NCI-H2081 (cell line): ENCODE results near the gene SMIM14.
"Not testable (repeated sequence)": the region's sequence is repeated elsewhere in the genome, so short reads cannot be mapped to it uniquely, and the experiment has no call there.

Source experiments
- DNase-seq, 2 experiments: peaks; one replicate each; lab custom pipeline; 2025; lab: John Stamatoyannopoulos, UW

SMIM14 gene

DNA sequence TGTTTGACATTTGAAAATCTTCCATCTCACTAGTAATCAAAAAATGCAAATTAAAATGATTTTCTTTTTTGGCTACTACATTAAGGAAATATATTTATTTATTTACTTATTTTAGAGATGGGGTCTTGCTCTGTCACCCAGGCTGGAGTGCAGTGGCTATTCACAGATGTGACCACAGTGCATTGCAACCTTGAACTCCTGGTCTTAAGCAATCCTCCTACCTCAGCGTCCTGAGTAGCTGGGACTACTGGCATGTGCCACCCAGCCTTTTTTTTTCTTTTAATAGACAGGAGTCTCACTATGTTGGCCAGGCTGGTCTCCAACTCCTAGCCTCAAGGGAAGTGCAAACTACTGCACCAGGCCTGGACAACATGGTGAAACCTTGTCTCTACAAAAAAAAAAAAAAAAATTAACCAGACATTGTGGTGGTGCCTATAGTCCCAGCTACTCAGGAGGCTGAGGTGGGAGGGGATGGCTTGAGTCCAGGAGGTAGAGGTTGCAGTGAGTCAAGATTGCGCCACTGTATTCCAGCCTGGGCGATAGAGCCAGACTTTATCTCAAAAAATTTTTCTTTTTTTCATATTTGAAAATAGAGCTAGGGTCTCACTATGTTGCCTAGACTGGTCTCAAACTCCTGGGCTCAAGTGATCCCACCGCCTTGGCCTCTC lies 4.4 kb upstream of the SMIM14 start:
- no peak for DNase-seq

DNA sequence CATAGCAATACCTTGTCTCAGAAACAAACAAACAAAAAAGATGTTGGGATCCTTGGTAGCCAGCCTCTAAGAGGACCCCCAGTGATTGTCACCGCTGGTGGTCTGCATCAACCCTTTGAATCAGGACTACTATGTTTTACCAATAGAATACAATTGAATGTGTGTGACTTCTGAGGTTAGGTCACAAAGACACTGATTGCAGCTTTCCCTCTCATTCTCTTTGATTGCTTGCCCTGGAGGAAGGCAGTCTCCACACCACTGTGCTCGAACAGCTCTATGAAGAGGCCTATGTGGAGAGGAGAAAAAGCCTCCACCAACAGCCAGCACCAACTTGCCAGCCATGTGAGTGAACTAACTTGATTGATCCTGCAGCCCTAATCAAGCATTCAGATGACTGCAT lies 2.8 kb upstream of the SMIM14 start:
- DNase-seq = no peak

DNA sequence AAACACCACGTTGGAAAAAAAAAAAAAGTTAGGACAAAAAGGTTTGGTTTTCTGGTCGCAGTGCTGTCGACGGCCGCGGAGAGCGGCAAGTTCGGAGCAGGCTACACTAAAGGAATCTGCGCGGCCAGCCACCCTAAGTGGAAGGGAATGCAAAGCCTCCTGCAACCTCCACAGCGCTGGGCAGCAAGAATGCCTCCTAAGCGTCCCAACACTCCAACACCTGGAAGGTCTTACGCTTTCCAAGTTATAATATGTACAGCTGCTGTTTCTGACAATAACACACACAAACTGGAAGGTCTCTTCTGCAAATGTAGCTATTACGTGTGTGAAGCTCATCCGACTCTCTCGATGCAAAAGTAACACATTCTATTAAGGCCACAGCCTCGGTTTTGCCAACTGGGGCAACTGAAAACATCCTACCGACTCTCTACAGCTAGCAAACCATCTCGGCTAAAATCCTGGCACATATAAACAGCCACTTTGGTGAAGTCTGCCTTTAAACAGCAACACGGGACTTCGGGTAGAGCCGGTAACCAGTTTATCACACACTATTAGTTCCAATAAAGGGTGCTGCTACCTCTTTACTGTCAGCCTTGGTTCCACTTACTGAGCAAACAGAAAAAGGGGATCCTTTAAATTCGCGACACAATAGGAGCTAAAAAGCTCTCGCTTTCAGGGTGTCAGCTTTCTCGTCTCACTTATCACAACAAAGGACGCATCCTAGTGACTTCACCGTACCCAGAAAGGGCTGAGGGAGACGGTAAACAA lies 895 bp downstream of the SMIM14 start:
- DNase-seq = peak; percentile 24 to 40

DNA sequence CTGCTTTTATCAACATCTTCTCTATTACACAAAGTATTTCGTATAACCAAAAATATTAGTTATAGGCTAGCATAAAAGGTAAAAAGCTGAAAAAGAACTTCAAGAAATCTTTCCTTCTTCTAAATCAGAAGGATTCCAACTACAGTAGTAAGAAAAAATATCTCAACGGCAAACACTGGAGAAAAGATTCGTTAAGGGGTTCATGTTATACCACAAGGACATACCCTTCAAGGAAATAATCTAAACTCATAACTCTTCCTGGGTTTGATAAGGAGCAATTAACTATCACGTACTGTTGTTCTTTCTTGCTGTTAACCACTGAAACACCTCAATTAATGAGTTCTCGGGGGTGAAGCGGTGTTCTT lies 1.5 kb downstream of the SMIM14 start:
- no peak for DNase-seq

DNA sequence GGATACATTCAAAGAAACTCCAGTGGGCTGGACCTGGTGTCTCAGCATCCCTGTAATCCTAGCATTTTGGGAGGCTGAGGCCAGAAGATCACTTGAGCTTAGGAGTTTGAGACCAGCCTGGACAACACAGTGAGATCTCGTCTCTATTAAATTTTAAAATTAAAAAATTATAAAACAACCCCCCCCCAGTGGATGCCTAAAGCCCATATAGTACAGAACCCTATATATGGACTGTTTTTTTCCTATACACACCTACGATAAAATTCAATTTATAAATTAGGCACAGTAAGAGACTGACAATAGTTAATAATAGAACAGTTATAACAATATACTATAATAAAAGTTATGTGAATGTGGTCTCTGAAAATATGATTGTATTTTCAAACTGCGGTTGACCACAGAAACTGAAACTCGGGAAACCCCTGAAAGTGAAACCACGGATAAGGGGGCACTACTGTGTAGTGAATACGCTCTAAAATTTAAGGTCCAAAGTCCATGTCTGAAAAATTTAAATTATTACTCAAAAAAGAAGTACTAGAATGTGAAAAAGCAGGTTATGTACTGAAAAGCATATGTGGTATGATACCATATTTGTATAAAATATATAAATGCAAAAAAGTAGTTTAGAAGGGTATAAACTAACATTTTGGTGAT lies 2.0 kb downstream of the SMIM14 start:
- no peak for DNase-seq

DNA sequence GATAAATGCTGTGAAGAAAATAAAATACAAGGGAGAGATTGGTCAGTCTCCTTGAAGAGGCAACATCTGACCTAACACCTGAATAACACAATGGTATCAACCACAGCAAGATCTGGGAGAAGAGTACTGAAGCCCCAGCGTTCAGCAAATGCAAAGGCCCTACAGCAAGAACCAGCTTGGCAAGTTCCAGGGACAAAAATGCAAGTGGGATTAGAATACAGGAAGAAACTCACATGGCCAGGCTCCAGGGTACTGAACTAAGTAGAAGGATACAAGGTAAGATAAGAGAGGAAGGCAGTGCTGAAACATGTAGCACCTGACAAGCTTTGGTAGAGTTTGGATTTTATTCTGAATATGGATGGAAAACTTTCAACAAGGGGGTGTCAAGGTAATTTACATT lies 3.6 kb downstream of the SMIM14 start:
- no peak for DNase-seq

DNA sequence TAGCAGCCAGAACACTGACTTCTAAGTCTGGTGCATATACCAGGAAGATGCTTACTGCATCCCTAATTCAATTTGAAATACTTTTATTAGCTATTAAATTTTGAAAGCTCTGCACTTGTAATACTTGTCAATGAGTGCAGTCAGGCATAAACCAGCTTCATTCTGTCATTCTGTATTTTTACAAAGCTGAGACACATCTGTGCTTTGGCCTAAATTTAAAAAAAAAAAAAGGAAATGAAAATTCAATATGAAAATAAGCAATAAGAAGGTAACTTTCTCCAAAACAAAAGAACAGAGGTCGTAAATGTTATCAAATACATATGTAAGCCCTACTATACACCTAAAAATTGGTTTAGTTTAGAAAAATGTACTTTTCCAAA lies 7.0 kb downstream of the SMIM14 start:
- DNase-seq = no peak

DNA sequence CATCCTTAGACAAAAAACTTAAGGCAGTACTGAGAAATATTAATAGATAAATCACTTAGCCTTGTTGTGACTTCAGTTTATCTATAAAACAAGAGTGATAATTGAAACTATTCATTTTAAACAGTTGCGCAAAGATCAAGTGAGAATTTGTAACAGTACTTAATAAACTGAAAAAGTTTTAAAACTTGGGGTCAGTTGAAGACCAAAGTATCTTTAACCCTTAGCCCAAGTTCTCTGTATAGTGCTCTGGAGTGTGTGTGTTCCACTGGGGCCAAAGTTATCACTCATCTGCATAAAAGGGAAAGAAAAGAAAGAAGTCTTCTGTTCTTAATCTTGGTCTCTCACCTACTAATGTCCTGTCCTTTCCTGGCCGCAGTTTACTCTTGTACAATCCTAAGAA lies 11.3 kb downstream of the SMIM14 start:
- DNase-seq = no peak

DNA sequence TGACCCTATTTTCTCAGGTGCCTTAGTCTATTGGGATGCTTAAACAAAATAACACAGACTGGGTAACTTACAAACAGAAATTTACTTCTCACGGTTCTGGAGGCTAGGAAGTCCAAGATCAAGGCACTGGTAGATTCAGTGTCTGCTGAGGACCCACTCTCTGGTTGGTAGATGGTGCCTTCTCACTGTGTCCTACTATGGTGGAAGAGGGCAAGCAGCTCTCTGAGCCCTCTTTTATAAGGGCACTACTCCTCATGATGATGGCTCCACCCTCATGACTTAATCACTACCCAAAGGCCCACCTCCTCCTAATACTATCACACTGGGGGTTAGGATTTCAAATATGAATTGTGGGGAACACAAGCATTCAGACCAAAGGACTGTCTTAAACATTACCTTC lies 11.8 kb downstream of the SMIM14 start:
- no peak for DNase-seq

DNA sequence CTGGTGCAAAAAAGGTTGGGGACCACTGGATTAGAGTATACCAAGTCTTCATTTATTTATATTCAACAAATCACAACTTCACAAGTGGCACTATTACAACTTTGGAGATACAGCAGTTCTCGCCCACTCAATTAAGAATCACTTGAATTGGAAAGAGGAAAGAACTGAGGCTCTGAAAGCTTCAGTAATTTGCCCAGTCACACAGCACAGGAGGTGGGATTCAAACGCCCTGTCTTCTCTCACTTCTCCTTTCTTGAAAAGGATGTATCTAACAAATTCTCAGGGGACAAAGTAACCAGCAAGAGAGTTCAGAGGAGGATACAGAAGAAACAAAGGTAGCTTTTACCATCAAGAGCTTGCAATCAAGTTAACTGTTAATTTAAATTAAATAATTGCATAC lies 12.4 kb downstream of the SMIM14 start:
- no peak for DNase-seq

DNA sequence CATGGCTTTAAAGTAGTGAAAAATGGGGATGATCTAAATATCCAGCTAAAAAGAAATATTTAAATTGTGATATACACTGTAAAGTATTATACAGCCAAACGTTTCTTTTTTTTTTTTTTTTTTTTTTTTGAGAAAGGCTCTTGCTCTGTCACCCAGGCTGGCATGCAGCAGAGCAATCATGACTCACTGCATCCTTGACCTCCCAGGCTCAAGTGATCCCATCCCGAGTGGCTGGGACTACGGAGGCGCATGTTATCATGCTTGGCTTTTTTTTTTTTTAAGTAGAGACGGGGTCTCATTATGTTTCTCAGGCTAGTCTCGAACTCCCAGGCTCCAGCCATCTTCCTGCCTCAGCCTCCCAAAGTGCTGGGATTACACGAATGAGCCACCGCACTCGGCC lies 17.1 kb downstream of the SMIM14 start:
- no peak for DNase-seq

DNA sequence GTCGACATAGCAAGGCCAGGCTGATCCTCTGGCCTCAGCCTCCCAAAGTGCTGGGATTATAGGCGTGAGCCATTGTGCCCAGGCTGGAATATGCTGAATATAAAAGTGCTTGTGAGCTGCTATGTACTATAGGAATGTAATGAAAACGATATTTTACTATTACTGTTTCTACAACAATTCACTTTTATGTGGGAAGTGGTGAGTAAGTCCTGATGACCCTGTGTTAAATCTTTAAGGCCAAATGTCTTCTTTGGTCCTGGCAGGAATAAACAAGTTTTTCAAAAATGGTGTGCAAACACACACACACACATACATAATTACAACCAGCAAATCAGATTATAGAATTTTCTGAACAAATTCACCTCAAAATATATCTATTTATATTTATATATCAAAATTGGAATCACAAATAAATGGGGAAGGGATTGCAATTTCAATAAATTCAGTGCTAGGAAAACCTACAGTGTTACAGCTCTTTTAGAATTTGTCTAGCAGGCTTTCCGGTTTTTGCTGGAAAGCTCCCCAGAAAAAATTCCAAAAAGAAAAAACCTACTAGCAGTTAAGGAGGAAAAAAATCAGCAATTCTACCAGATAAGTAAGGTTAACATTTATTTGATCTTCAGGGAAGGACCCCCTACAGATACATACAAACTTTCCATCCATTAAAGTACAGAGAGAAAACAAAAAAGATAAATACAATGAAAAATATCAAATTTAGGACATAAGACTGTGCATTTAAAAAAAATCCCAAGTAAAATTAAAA lies 17.9 kb downstream of the SMIM14 start:
- no peak for DNase-seq

DNA sequence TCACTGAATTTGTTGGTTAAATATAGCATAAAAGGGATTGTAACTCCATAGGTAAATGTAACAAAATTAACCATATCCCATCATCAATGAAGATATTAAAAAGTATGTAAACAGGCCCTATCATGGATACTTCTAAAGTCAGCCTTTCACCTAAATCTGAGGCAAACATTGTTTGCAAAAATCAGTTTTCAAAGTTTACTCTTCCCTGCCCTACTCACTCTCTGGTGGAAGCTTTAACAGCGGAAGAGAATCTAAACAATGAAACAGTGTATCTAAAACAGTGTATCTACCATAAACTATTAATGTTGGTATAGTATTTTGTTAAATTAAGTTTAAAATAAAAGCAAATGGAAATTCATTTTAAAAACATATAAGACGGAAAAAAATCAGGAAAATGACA lies 21.1 kb downstream of the SMIM14 start:
- DNase-seq = no peak

DNA sequence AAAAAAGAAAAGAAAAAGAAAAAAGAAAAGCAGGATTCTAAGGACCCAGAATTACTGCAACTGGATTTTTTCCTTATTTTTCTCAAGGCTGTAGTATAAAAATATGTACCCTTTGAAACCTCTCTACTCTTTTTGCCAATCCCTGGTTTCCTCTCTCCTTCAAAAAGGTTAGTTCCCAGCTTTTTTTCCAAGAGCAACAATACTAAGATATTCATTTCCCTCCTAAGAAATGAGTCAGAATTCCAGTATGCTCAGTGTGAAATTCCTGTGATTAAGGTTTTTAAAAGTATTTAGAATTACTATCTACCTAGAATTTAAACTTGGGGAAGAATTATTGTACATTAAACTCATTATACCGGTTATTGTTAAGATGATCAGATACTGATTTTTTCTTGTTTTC lies 22.0 kb downstream of the SMIM14 start:
- no peak for DNase-seq

DNA sequence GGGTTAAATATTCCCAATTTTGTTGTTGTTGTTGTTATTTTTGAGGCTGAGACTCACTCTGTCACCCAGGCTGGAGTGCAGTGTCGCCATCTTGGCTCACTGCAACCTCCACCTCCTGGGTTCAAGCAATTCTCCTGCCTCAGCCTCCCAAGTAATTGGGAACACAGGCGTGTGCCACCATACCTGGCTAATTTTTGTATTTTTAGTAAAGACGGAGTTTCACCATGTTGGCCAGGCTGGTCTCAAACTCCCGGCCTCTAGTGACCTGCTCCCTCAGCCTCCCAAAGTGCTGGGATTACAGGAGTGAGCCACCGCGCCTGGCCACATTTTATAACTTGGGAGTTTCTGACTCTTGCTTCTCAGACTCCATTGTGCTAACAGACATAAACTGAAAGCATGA lies 22.6 kb downstream of the SMIM14 start:
- not testable (repeated sequence) for DNase-seq

DNA sequence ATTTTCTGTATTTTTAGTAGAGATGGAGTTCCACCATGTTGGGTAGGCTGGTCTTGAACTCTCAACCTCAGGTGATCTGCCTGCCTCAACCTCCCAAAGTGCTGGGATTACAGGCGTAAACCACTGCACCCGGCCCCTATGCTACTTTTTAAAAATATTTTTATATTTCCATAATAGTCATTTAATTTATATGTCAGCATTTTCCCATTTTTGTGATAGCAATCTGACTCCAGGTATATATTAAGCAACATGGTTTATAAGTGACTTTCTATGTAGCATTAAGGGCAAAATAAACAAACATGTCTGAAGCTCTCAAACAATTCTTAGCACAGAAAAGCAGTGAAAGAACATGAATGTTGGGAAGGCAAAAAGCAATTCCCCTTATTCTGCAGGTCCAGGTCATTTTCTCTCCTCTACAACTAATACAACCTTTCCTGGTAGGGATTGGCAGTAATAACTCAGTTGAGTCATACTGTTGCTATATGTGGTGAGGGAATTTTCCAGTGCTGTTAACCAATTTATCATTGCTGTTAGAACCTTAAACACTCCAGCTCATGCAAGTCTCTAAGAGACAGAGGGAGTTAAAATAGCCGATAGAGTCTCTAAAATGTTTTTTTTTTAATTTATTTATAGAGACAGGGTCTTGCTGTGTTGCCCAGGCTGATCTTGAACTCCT lies 24.0 kb downstream of the SMIM14 start:
- no peak for DNase-seq

DNA sequence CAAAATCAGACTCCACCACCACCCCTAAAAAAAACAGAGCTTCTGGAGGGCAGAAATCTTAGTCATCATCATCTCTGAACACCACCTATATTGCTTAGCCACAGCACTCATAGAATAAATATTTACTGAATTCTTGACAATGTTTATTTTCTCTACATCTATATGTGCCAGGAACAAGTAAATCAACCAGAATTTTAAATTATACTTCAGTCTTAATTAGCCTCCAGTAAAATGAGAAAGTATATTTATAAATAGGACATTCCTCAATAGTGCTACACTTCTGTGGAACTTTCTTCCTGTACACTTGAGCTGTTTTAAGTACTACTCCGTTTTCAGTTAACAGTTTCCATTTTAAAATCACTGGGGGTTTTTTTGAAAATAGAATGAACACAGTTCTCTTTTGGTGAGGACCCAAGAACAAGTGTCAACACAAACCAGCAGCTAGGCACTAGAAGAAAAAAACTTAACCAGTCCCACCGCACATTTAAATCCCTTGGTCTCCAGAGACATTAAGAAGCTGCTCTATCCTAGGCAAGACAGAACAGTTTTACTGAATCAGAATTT lies 25.5 kb downstream of the SMIM14 start:
- no peak for DNase-seq

DNA sequence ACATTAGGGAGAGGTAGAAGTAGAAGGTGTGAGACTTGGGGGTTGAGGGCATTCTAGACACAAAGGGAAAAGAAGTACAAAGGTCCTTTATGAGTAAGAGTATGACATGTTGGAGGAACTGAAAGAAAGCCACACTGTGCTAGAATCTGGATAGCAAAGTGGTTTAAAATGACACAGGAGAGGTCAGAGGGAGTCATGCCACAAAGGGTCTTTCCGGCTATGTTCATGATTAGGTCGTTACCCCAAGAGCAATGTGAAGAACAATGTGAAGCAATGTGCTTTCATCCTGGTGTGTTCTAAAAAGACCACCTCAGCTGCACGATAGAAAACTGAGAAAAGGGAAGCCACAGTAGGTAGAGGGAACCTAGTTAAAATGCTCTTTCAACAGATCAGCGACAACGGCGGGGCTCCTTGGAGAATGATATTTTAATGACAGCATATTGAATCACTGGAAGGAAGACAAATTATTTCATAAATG lies 29.2 kb downstream of the SMIM14 start:
- DNase-seq = no peak

DNA sequence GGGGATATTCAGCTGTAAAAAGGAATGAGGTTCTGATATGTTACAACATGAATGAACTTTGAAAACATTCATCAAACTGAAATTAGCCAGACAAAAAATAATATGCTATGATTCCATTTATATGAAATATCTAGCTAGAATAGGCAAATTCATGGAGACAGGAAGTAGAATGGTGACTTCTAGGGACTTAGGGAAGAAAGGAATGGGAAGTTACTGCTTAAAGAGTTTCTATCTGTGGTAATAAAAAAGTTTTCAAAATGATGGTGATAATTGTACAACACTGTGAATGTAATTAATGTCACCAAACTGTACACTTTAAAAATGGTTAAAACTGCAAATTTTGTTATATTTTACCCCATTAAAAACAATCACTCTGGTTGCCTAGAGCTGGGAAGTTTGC lies 30.2 kb downstream of the SMIM14 start:
- no peak for DNase-seq

DNA sequence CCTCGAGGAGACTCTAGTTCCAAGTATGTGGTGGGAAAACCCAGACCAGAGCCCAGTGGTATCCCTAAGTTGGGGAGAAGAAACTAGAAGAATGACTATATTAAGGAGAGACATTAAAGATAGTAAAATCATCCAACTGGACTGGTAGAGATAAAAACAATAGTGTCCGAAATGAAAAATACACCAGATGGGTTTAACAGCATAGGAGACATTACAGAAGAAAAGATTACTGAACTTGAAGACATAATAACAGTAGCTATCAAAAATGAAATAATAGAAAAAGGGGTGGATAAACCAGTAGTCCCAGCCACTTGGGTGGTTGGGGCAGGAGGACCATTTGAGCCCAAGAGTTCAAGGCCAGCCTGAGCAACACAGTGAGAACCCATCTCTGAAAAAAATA lies 31.9 kb downstream of the SMIM14 start:
- no peak for DNase-seq

DNA sequence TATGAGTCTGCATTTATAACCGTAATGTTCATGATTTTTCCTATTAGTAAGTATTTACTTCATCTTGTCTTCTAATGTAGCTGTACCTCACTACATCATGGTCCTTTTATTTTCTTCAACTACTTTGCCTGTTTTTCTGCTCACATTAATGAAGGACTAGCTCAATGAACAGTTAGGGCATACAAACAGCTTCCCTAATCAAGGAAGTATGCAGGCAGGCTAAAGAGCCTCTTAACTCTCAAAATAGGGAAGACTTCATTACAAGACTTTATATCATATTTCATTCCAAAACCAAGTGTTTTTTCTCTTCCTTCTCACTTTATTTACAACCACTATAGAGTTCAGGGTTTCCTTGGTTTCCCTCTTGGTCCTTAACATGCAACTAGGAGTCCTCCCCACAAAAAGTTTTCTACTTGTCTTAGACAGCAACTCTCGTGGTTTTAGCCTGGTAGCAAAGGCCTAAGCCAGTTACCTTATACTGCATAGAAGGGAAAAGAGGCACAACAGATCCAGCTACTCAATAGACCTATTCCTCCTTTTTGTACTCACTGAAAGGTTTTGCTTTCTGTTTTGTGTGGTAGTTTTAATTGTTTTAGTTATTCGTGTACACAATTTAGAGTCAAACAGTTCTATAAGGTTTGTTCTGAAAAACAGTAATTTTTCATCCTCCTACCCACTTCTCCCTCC lies 40.8 kb downstream of the SMIM14 start:
- DNase-seq = no peak
